Calu3 (cell line): ENCODE data around the gene GALNT14. TPM values are rescaled to one million over a fixed set of nuclear protein-coding genes. Genes with fewer than 3 reads are reported as not detected.

Source experiments
- BruUV-seq: library from RNA; stranded (reverse); fragments of 400-500 nt; replicated peaks from 2 replicates; lab custom pipeline; 2021; lab: Mats Ljungman, UMichigan
- CTCF ChIA-PET: fragments of 300-600 bp; sonication (Branson Sonifier 250); formaldehyde crosslinking; loops from one replicate; lab custom pipeline; 2022; ENCODE audit warnings: antibody characterized with exemption; lab: Charles Lee
- DNase-seq: peaks from one replicate; pipeline ENCODE4 v3.0.0; 2022
- H3K27ac Mint-ChIP-seq: one replicate; pipeline ENCODE4 v1.8.0; 2022; ENCODE audit warnings: mixed read lengths; ENCODE audit not compliant: unreplicated experiment
- H3K27me3 Mint-ChIP-seq: one replicate; pipeline ENCODE4 v1.8.0; 2022; ENCODE audit warnings: mixed read lengths; ENCODE audit not compliant: unreplicated experiment
- H3K36me3 Mint-ChIP-seq: one replicate; pipeline ENCODE4 v1.8.0; 2022; ENCODE audit warnings: mild to moderate bottlenecking, moderate library complexity, mixed read lengths; ENCODE audit not compliant: insufficient read depth, unreplicated experiment
- H3K4me1 Mint-ChIP-seq: one replicate; pipeline ENCODE4 v1.8.0; 2022; ENCODE audit warnings: mild to moderate bottlenecking, low read depth, mixed read lengths; ENCODE audit not compliant: unreplicated experiment
- H3K4me3 Mint-ChIP-seq: one replicate; pipeline ENCODE4 v1.8.0; 2022; ENCODE audit warnings: mild to moderate bottlenecking, low read depth, moderate library complexity, mixed read lengths; ENCODE audit not compliant: unreplicated experiment
- H3K9me3 Mint-ChIP-seq: one replicate; pipeline ENCODE4 v1.8.0; 2022; ENCODE audit warnings: low read depth, mixed read lengths; ENCODE audit not compliant: unreplicated experiment
- CTCF ChIP-seq: fragments of 200-600 bp; IDR thresholded peaks from one replicate; pipeline ENCODE4 v1.8.0; 2022; ENCODE audit warnings: antibody characterized with exemption; ENCODE audit not compliant: unreplicated experiment
- intact Hi-C: fragments of 100-400 bp; cut with micrococcal nuclease; formaldehyde crosslinking; loops from one replicate; pipeline ENCODE4 v1.10.0; 2022; ENCODE audit not compliant: unreplicated experiment
- total RNA-seq: library from RNA; stranded (reverse); gene quantifications from 2 replicates; pipeline ENCODE4 v1.2.3, GENCODE V29; 2022

GALNT14 gene
- total RNA-seq, 1 experiment from 2014 or later: 61.9 TPM

GRCh38 chr2:30939364-30939763 lies 198.9 kb downstream of the GALNT14 start:
- Mint-ChIP-seq H3K36me3 (no peaks in the 10 kb centered on the region), H3K4me3 (no peak overlapping the region), H3K4me1 (no peaks in the 10 kb centered on the region), H3K9me3 (no peaks in the 10 kb centered on the region), H3K27ac (no peak overlapping the region), H3K27me3 (no peaks in the 10 kb centered on the region)
- no peak for TF ChIP-seq CTCF
- CTCF ChIA-PET: no interaction called here
- no peak for DNase-seq
- intact Hi-C loops: no loop called here
- no TSS peak for BruUV-seq

DNA sequence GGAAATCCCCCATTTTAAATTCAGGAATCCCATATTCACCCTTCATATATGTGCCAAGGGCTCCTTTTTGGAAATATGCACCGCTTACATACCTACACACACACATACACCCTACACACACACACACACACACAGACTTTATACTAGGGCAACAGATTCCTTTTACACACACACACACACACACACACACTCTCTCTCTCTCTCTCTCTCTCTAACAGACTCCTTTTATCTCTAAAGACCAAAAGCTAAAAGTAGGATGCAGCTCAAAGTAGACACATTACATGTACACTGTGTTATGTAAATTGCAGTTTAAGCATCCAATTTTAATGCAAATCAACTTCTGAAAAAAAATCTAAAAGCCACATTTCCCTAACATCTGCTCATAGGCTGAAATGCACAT lies 200.0 kb downstream of the GALNT14 start:
- intact Hi-C loops: no loop called here
- Mint-ChIP-seq H3K27me3 (no peaks in the 10 kb centered on the region), H3K4me3 (no peak overlapping the region), H3K36me3 (no peaks in the 10 kb centered on the region), H3K27ac (no peak overlapping the region), H3K9me3 (no peaks in the 10 kb centered on the region), H3K4me1 (no peaks in the 10 kb centered on the region)
- no peak for TF ChIP-seq CTCF
- CTCF ChIA-PET: no interaction called here
- BruUV-seq: no TSS peak
- no peak for DNase-seq

DNA sequence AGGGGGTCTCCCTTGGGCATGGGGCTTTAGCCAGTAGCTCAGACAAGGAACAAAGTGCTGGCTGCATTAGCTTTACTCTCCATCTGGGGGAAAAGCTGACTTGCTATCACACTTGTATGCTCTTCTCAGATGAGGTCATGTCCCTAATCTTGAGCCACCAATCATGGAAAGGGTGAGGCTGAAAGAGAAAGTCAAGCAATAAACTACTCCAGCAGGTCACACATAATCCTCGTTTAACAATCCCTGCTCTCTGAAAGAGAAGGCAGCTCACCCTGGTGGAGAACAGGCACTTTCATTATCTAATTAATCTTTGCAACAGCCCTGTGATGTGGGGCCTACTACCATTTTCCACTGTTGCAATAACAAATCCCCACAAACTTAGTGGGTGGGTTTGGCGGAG lies 201.3 kb downstream of the GALNT14 start:
- H3K36me3 Mint-ChIP-seq: no peaks in the 10 kb centered on the region
- intact Hi-C loops: no loop called here
- TF ChIP-seq CTCF: no peak
- CTCF ChIA-PET: no interaction called here
- H3K9me3 Mint-ChIP-seq: no peaks in the 10 kb centered on the region
- H3K4me1 Mint-ChIP-seq: no peaks in the 10 kb centered on the region
- BruUV-seq: no TSS peak
- H3K4me3 Mint-ChIP-seq: no peak overlapping the region
- H3K27ac Mint-ChIP-seq: no peak overlapping the region
- DNase-seq: no peak
- H3K27me3 Mint-ChIP-seq: no peaks in the 10 kb centered on the region

- Mint-ChIP-seq H3K27ac (no peak overlapping the region), H3K36me3 (no peaks in the 10 kb centered on the region), H3K4me1 (no peaks in the 10 kb centered on the region), H3K27me3 (no peaks in the 10 kb centered on the region), H3K9me3 (no peaks in the 10 kb centered on the region), H3K4me3 (no peak overlapping the region)
- DNase-seq: no peak
- intact Hi-C loops: no loop called here
- TF ChIP-seq CTCF: no peak
- CTCF ChIA-PET: no interaction called here
- BruUV-seq: no TSS peak
These were observed 202.4 kb downstream of the GALNT14 start for GRCh38 chr2:30935795-30936194.

DNA sequence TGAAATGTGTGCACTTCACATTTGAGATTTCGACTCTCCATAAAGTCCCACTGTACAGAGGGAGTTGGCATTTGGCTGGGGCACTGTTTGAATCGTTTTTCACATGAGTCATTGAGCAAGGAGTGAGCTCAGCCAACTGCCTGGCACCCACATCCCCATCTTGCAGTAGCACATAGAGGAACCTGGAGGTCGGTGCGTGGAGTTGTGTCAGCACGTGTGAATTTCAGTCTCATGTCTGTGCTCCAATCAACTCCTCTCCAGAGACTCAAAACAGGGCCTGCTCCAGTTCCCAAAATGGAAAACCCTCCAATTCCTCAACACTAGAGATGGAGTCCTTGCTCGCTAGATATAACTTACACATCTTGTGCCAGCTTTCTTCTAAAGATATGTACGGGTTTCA lies 204.2 kb downstream of the GALNT14 start:
- DNase-seq: no peak
- Mint-ChIP-seq H3K4me1 (no peaks in the 10 kb centered on the region), H3K27me3 (no peaks in the 10 kb centered on the region), H3K4me3 (no peak overlapping the region), H3K27ac (no peak overlapping the region), H3K36me3 (no peaks in the 10 kb centered on the region), H3K9me3 (no peaks in the 10 kb centered on the region)
- intact Hi-C loops: no loop called here
- BruUV-seq: no TSS peak
- CTCF ChIA-PET: no interaction called here
- no peak for TF ChIP-seq CTCF
